B cell (primary cell): ENCODE measurements around the gene OVCA2. TPM values are rescaled to one million over a fixed set of nuclear protein-coding genes. Genes with fewer than 3 reads are reported as not detected.

ENCODE experiments used
- ATAC-seq: fragments of 200-7000 bp; cut with Tn5 transposase; one replicate; pipeline ENCODE4 v1.10.0; 2021; ENCODE audit warnings: low read depth, mild to moderate bottlenecking, moderate number of reproducible peaks, moderate library complexity
- CTCF ChIA-PET: fragments of 350-600 bp; sonication (Branson Sonifier 250); formaldehyde crosslinking; loops from one replicate; lab custom pipeline; 2021; ENCODE audit warnings: antibody characterized with exemption, inconsistent platforms; lab: Charles Lee
- POLR2A ChIA-PET: fragments of 350-600 bp; sonication (Branson Sonifier 250); formaldehyde crosslinking; loops from one replicate; lab custom pipeline; 2021; ENCODE audit warnings: antibody characterized with exemption; lab: Charles Lee
- DNase-seq: peaks from one replicate; pipeline ENCODE4 v3.0.0; 2013
- H2AFZ ChIP-seq: 2 replicates; pipeline ENCODE4 v1.6.1; 2012; ENCODE audit warnings: mild to moderate bottlenecking, low read depth, low read length; ENCODE audit not compliant: insufficient read depth, poor library complexity, severe bottlenecking
- H3K27ac ChIP-seq, 2 donors: 1 replicate in 1 of 2; 2 replicates in 1 of 2; pipeline ENCODE4 v1.5.1; 2012 to 2013; ENCODE audit warnings: low read length in 2 of 2, mild to moderate bottlenecking in 2 of 2, moderate library complexity in 1 of 2
- H3K27me3 ChIP-seq, 4 experiments: fragments of 200-600 bp in 1 of 4; sonication (generic) in 1 of 4; replicated peaks in 1 of 4; 1 replicate in 2 of 4; 2 replicates in 2 of 4; pipeline versions ENCODE4 v1.6.1 to v1.7.0; 2013 to 2016; ENCODE audit warnings: low read length in 3 of 4, mild to moderate bottlenecking in 2 of 4, mixed read lengths in 1 of 4, moderate library complexity in 1 of 4; ENCODE audit not compliant: insufficient read depth in 4 of 4, control insufficient read depth in 3 of 4; ENCODE audit errors: control extremely low read depth in 1 of 4
- H3K36me3 ChIP-seq, 2 experiments: replicated peaks in 1 of 2; 1 replicate in 1 of 2; 2 replicates in 1 of 2; pipeline versions ENCODE4 v1.6.1 to v1.7.1; 2013; ENCODE audit warnings: low read length in 1 of 2; ENCODE audit not compliant: insufficient read depth in 2 of 2, control insufficient read depth in 1 of 2; ENCODE audit errors: control extremely low read depth in 1 of 2, extremely low read depth in 1 of 2
- H3K4me1 ChIP-seq, 2 donors: fragments of 200-600 bp in 1 of 2; sonication (generic) in 1 of 2; 1 replicate in 1 of 2; 2 replicates in 1 of 2; pipeline versions ENCODE4 v1.5.1 to v1.6.1; 2013 to 2017; ENCODE audit warnings: low read length in 2 of 2; ENCODE audit not compliant: control insufficient read depth in 2 of 2, insufficient read depth in 2 of 2
- H3K4me2 ChIP-seq: replicated peaks from 2 replicates; pipeline ENCODE3; 2012; ENCODE audit warnings: mild to moderate bottlenecking, low read depth, low read length; ENCODE audit not compliant: poor library complexity, severe bottlenecking
- H3K4me3 ChIP-seq, 5 experiments: fragments of 200-600 bp in 1 of 5; sonication (generic) in 1 of 5; 1 replicate in 3 of 5; 2 replicates in 2 of 5; pipeline versions ENCODE4 v1.5.1 to v1.7.0; 2011 to 2016; ENCODE audit warnings: low read length in 4 of 5, mild to moderate bottlenecking in 4 of 5, low read depth in 2 of 5, control low read depth in 1 of 5, moderate library complexity in 1 of 5; ENCODE audit not compliant: insufficient read depth in 1 of 5; ENCODE audit errors: control extremely low read depth in 1 of 5, extremely low read depth in 1 of 5
- H3K79me2 ChIP-seq: fragments of 200-600 bp; sonication (generic); one replicate; pipeline ENCODE4 v1.6.0; 2016; ENCODE audit warnings: low read length; ENCODE audit not compliant: control insufficient read depth, insufficient read depth
- H3K9ac ChIP-seq: fragments of 200-600 bp; sonication (generic); 2 replicates; pipeline ENCODE4 v1.6.1; 2017; ENCODE audit warnings: mild to moderate bottlenecking, low read length, moderate library complexity
- H3K9me3 ChIP-seq, 3 donors: one replicate each; pipeline versions ENCODE4 v1.6.1 to v1.7.1; 2013; ENCODE audit warnings: low read length in 2 of 3; ENCODE audit not compliant: control insufficient read depth in 2 of 3, insufficient read depth in 1 of 3; ENCODE audit errors: control extremely low read depth in 1 of 3
- H4K20me1 ChIP-seq: 2 replicates; pipeline ENCODE4 v1.6.0; 2012; ENCODE audit warnings: mild to moderate bottlenecking, low read length; ENCODE audit not compliant: insufficient read depth, control insufficient read depth, poor library complexity, severe bottlenecking
- H3K27ac Mint-ChIP-seq: one replicate; pipeline ENCODE4 v1.8.0; 2021; ENCODE audit warnings: mixed read lengths
- H3K27me3 Mint-ChIP-seq: one replicate; pipeline ENCODE4 v1.8.0; 2021; ENCODE audit warnings: mixed read lengths
- H3K4me1 Mint-ChIP-seq: one replicate; pipeline ENCODE4 v1.8.0; 2021; ENCODE audit warnings: mixed read lengths
- H3K4me3 Mint-ChIP-seq: one replicate; pipeline ENCODE4 v1.8.0; 2021; ENCODE audit warnings: mixed read lengths
- H3K9me3 Mint-ChIP-seq: one replicate; pipeline ENCODE4 v1.8.0; 2022; ENCODE audit warnings: mixed read lengths; ENCODE audit not compliant: insufficient read depth
- CTCF ChIP-seq: fragments of 200-600 bp; IDR thresholded peaks from one replicate; pipeline ENCODE4 v1.8.0; 2022; ENCODE audit warnings: antibody characterized with exemption, mild to moderate bottlenecking
- EZH2 ChIP-seq: IDR thresholded peaks from 2 replicates; pipeline ENCODE4 v1.6.1; 2012; ENCODE audit warnings: borderline replicate concordance, low read depth, mild to moderate bottlenecking, moderate library complexity, low read length; ENCODE audit not compliant: insufficient read depth, poor library complexity, severe bottlenecking
- WGBS: methylation state at CpG from one replicate; pipeline ENCODE4 v1.1.5; 2013; ENCODE audit warnings: missing lambda C conversion rate; ENCODE audit not compliant: insufficient coverage; 5-methylcytosine and 5-hydroxymethylcytosine counted together
- intact Hi-C: fragments of 100-400 bp; cut with micrococcal nuclease; formaldehyde crosslinking; loops from one replicate; pipeline ENCODE4 v1.10.0; 2022
- polyA plus RNA-seq: library from polyadenylated mRNA; depleted of rRNA; stranded (reverse); fragments of >200 nt; gene quantifications from 2 replicates; pipeline ENCODE4 v1.2.3, GENCODE V29; 2012
- total RNA-seq, 2 donors: library from RNA; stranded (reverse); fragments of 120-200 nt in 1 of 2; gene quantifications; 1 replicate in 1 of 2; 2 replicates in 1 of 2; pipeline versions ENCODE4 v1.2.3 to v1.2.4, GENCODE V29; 2013 to 2022

Gene OVCA2
- total and polyA plus RNA-seq, 2 donors (not counting 1 experiment from before 2014, with no cell fraction given): 23.2 to 43.9 TPM

DNA sequence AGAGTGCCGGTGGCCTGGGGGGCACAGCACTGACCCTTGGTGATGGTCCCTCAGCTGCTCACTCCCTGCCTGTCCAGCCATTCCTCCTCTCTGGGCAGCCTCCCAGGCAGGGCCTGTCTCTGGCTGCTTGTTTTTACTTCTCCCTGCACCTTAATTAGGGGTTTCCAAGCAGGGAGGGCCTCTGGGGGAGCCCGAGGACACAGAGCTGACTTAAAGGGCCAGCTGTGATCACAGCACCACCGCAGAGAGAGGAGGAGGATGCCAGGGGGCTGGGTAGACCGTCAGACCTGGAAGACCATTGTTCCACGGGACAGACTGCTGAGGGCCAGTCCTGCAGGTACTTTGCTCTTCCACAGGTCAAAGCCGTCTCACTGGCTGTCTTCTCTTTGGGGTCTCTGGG lies 13.1 kb upstream of the OVCA2 start:
- peaks cover 33 to 48% of the 10 kb centered on the region in 2 donors for H3K4me1 ChIP-seq
- Mint-ChIP-seq H3K4me3 (no peak overlapping the region), H3K4me1 (peaks cover 36% of the 10 kb centered on the region), H3K27ac (no peak overlapping the region), H3K9me3 (no peaks in the 10 kb centered on the region), H3K27me3 (peaks cover 22% of the 10 kb centered on the region)
- 53% methylated on average over 6 of the region's 6 CpGs for WGBS
- H3K27ac ChIP-seq: no peak overlapping the region
- no peak for ATAC-seq
- intact Hi-C loops: no loop called here
- H4K20me1 ChIP-seq: peaks cover 35% of the 10 kb centered on the region
- ChIA-PET CTCF (interaction anchor here (1.0 kb wide), 1 partner anchor 12 kb away, joined by 3 read pairs; no protein-coding TSS in a partner anchor), POLR2A (no interaction called here)
- H3K79me2 ChIP-seq: peaks cover 30% of the 10 kb centered on the region
- no peak overlapping the region for H2AFZ ChIP-seq
- peaks cover 0 to 10% of the 10 kb centered on the region in 2 experiments for H3K36me3 ChIP-seq
- TF ChIP-seq CTCF: no peak
- TF ChIP-seq EZH2: no peak
- no peak overlapping the region for H3K4me3 ChIP-seq
- no peak overlapping the region for H3K9ac ChIP-seq
- DNase-seq: no peak
- no peak overlapping the region for H3K4me2 ChIP-seq
- H3K27me3 ChIP-seq: peaks cover 0 to 46% (median 15%) of the 10 kb centered on the region in 4 experiments
- H3K9me3 ChIP-seq: peaks cover 0 to 13% (median 0%) of the 10 kb centered on the region in 3 donors
